ENCODE measurements around the gene TMEM270. TPM values are rescaled to one million over a fixed set of nuclear protein-coding genes. Genes with fewer than 3 reads are reported as not detected.

TMEM270 gene
- total and polyA plus RNA-seq, 2 of the 8 experiments (the other 6 are each of a cell fraction or from before 2014, with no cell fraction given): 0.26 TPM; not detected in 1

Other genes starting within 250 kb of the TMEM270 start
- gene MLXIPL, start 236.6 kb upstream of the TMEM270 start, total RNA-seq (2021; fragmentation: NEBNext Ultra II Directional; extraction: Animal tissue kit (Norgen Biotek cat#: 25700)): 8.6 and 9.4 TPM in 2 replicates
- 10.6 and 17.0 TPM in 2 replicates for gene MLXIPL, start 236.6 kb upstream of the TMEM270 start, polyA plus RNA-seq (2011; rRNA removed)
- 3.4 and 3.8 TPM in 2 replicates for gene VPS37D, start 193.3 kb upstream of the TMEM270 start, total RNA-seq (2021; fragmentation: NEBNext Ultra II Directional; extraction: Animal tissue kit (Norgen Biotek cat#: 25700))
- gene VPS37D, start 193.3 kb upstream of the TMEM270 start, polyA plus RNA-seq (2011; rRNA removed): 5.0 and 6.9 TPM in 2 replicates
- gene DNAJC30, start 177.7 kb upstream of the TMEM270 start, total RNA-seq (2021; fragmentation: NEBNext Ultra II Directional; extraction: Animal tissue kit (Norgen Biotek cat#: 25700)): 6.0 and 6.1 TPM in 2 replicates
- gene DNAJC30, start 177.7 kb upstream of the TMEM270 start, polyA plus RNA-seq (2011; rRNA removed): 6.3 and 10.0 TPM in 2 replicates
- 72.2 and 78.4 TPM in 2 replicates for gene BUD23, start 177.6 kb upstream of the TMEM270 start, total RNA-seq (2021; fragmentation: NEBNext Ultra II Directional; extraction: Animal tissue kit (Norgen Biotek cat#: 25700))
- 72.3 and 76.5 TPM in 2 replicates for gene BUD23, start 177.6 kb upstream of the TMEM270 start, polyA plus RNA-seq (2011; rRNA removed)
- 9.9 and 13.5 TPM in 2 replicates for gene STX1A, start 141.5 kb upstream of the TMEM270 start, total RNA-seq (2021; fragmentation: NEBNext Ultra II Directional; extraction: Animal tissue kit (Norgen Biotek cat#: 25700))
- 17.5 and 25.9 TPM in 2 replicates for gene STX1A, start 141.5 kb upstream of the TMEM270 start, polyA plus RNA-seq (2011; rRNA removed)
- 19.8 and 19.9 TPM in 2 replicates for gene ABHD11, start 122.4 kb upstream of the TMEM270 start, total RNA-seq (2021; fragmentation: NEBNext Ultra II Directional; extraction: Animal tissue kit (Norgen Biotek cat#: 25700))
- 42.2 and 50.5 TPM in 2 replicates for gene ABHD11, start 122.4 kb upstream of the TMEM270 start, polyA plus RNA-seq (2011; rRNA removed)
- gene CLDN3, start 90.9 kb upstream of the TMEM270 start, total RNA-seq (2021; fragmentation: NEBNext Ultra II Directional; extraction: Animal tissue kit (Norgen Biotek cat#: 25700)): 19.1 and 20.8 TPM in 2 replicates
- 65.2 and 91.2 TPM in 2 replicates for gene CLDN3, start 90.9 kb upstream of the TMEM270 start, polyA plus RNA-seq (2011; rRNA removed)
- gene CLDN4, start 30.2 kb upstream of the TMEM270 start, total RNA-seq (2021; fragmentation: NEBNext Ultra II Directional; extraction: Animal tissue kit (Norgen Biotek cat#: 25700)): 28.0 TPM in 2 replicates
- gene CLDN4, start 30.2 kb upstream of the TMEM270 start, polyA plus RNA-seq (2011; rRNA removed): 69.3 and 112 TPM in 2 replicates
- 5.6 and 6.2 TPM in 2 replicates for gene METTL27, start 18.6 kb upstream of the TMEM270 start, total RNA-seq (2021; fragmentation: NEBNext Ultra II Directional; extraction: Animal tissue kit (Norgen Biotek cat#: 25700))
- 12.0 and 21.6 TPM in 2 replicates for gene METTL27, start 18.6 kb upstream of the TMEM270 start, polyA plus RNA-seq (2011; rRNA removed)
- gene ELN, start 167.0 kb downstream of the TMEM270 start, total RNA-seq (2021; fragmentation: NEBNext Ultra II Directional; extraction: Animal tissue kit (Norgen Biotek cat#: 25700)): 5.6 and 5.9 TPM in 2 replicates
- 5.1 and 5.4 TPM in 2 replicates for gene ELN, start 167.0 kb downstream of the TMEM270 start, polyA plus RNA-seq (2011; rRNA removed)
- 92.1 and 93.5 TPM in 2 replicates for gene LIMK1, start 222.6 kb downstream of the TMEM270 start, total RNA-seq (2021; fragmentation: NEBNext Ultra II Directional; extraction: Animal tissue kit (Norgen Biotek cat#: 25700))
- 108 and 172 TPM in 2 replicates for gene LIMK1, start 222.6 kb downstream of the TMEM270 start, polyA plus RNA-seq (2011; rRNA removed)